Epithelial cell of proximal tubule (primary cell): ENCODE data around the gene PTEN. TPM values are rescaled to one million over a fixed set of nuclear protein-coding genes. Genes with fewer than 3 reads are reported as not detected.

Experiments
- DNase-seq: peaks from one replicate; pipeline ENCODE4 v3.0.0-alpha.2; 2011; ENCODE audit warnings: low read depth
- H3K4me3 ChIP-seq: 2 replicates; pipeline ENCODE4 v1.5.1; 2011; ENCODE audit warnings: low read depth, mild to moderate bottlenecking, low read length
- total RNA-seq: library from RNA; depleted of rRNA; stranded (reverse); fragments of >200 nt; gene quantifications from 2 replicates; pipeline ENCODE4 v1.2.3, GENCODE V29; 2015
- TF ChIP-seq, protein P1 (sequence below): conservative IDR thresholded peaks from 2 replicates; pipeline ENCODE4 v1.5.1; 2012; ENCODE audit warnings: low read depth, mild to moderate bottlenecking, low read length

PTEN gene
- total RNA-seq, 1 donor from 2014 or later: 33.4 TPM

DNA sequence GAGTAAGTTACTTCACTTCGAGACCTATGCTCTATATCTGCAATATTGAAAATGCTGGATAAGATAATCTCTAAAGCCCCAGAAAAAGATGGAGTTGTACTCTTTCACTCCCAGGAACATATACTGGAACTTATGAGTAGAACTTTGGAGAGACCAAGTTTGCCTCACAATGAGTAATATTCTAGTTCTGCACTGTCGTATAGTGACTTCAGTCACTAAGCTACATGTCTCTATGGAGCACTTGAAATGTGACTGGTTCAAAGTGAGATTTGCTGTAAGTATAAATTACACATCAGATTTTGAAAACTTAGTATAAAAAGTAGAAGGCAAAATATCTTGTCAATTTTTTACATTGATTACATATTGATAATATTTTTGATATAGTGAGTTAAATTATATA, 116.4 kb downstream of the PTEN start:
- no peak for DNase-seq
- TF ChIP-seq, protein P1, sequence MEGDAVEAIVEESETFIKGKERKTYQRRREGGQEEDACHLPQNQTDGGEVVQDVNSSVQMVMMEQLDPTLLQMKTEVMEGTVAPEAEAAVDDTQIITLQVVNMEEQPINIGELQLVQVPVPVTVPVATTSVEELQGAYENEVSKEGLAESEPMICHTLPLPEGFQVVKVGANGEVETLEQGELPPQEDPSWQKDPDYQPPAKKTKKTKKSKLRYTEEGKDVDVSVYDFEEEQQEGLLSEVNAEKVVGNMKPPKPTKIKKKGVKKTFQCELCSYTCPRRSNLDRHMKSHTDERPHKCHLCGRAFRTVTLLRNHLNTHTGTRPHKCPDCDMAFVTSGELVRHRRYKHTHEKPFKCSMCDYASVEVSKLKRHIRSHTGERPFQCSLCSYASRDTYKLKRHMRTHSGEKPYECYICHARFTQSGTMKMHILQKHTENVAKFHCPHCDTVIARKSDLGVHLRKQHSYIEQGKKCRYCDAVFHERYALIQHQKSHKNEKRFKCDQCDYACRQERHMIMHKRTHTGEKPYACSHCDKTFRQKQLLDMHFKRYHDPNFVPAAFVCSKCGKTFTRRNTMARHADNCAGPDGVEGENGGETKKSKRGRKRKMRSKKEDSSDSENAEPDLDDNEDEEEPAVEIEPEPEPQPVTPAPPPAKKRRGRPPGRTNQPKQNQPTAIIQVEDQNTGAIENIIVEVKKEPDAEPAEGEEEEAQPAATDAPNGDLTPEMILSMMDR: no peak
- no peak overlapping the region for H3K4me3 ChIP-seq

- no peak for DNase-seq
- TF ChIP-seq, protein P1: no peak
- no peak overlapping the region for H3K4me3 ChIP-seq
Observed at GRCh38 chr10:87983716-87984115, 120.3 kb downstream of the PTEN start.

- DNase-seq: no peak
- TF ChIP-seq, protein P1: no peak
- H3K4me3 ChIP-seq: no peak overlapping the region
Observed at GRCh38 chr10:87987206-87987605, 123.8 kb downstream of the PTEN start.

GRCh38 chr10:87991946-87992345, 128.5 kb downstream of the PTEN start:
- TF ChIP-seq, protein P1: no peak
- no peak overlapping the region for H3K4me3 ChIP-seq
- DNase-seq: no peak

GRCh38 chr10:88004451-88004850, 141.0 kb downstream of the PTEN start:
- no peak for DNase-seq
- no peak overlapping the region for H3K4me3 ChIP-seq
- TF ChIP-seq, protein P1: no peak

DNA sequence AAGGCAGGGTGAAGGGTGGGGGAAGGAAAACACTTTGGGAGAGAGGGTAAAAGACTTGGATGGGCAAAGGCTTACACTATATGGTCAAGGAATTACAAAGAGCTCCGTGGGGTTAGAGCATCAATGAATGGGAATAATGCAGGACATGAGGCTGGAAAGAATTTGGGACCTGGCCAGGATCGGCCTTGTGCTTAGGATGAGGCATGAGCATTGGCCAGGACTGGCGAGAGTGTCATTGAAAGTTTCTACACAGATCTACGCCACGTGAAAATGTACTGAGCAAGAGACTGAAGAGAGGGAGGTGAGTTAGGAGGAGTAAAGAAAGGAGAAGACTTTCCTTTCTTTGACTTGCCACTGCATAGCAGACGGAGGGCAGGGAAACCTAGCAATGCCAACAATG, 142.8 kb downstream of the PTEN start:
- TF ChIP-seq, protein P1: no peak
- DNase-seq: no peak
- no peak overlapping the region for H3K4me3 ChIP-seq

- TF ChIP-seq, protein P1: no peak
- no peak for DNase-seq
Observed at GRCh38 chr10:88008866-88009470, 145.5 kb downstream of the PTEN start.

More at GRCh38 chr10:88008866-88009470, 145.5 kb downstream of the PTEN start:
- no peak overlapping the region for H3K4me3 ChIP-seq
